Stimulated activated CD4-positive, alpha-beta T cell treated with anti-CD3 and anti-CD28 coated beads, Interleukin-2, amount 100 ng/mL, for 4 hours (primary cell): ENCODE measurements around the gene SEL1L3.
"Not testable (repeated sequence)": the region's sequence is repeated elsewhere in the genome, so short reads cannot be mapped to it uniquely, and the experiment has no call there.

Experiments used
- DNase-seq: peaks from one replicate; pipeline ENCODE4 v3.0.0-alpha.2; 2020; ENCODE audit warnings: low read depth

The SEL1L3 gene

DNA sequence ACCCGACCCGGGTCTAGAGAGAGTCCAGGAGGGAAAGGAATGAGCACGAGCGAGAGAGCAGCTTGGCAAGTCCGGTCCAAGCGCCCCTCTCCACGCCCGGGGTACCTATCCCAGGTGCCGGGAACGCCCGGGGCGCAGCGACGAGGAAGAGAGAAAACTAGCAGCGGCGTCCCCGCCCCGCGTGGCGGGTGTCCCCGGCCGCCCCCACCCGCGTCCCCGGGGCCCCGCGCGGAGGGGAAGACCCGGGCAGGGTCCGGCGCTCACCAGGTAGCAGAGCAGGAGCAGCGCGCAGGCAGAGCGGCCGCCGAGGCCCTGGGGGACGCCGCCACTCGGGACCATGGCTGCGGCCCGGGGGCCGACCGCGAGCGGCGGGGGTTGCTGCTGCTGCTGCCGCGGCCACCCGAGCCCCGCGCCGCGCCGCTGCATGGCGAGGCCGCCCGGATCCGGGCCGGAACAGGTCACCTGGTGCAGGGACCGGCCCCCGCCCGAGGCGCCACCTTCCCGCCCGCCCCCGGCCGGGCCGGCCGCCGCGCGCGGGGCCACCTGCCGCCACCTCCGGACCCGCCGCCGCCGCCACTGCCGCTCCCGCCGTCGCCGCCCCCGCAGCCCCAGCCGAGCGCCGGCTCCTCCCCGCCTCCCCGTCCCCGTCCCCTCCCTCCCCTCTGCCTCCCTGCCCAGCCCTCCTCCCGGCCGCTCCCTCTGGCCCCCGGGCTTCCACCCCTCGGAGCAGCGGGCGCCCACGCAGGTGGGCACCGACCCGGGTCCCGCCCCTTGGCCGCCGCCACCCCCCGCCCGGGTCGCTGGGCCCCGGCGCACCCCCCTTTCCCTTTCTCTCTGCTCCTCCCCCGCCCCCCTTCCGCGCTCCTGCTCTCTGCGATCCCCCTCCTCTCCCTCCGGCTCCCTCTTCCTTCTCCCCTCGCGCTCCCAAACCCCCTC, at the start of gene SEL1L3:
TSS of gene SEL1L3 (minus strand) at position 578 of the 936 bp plus-strand sequence. CDS start at position 426, 152 bp downstream.
- DNase-seq, result peak; percentile 47

DNA sequence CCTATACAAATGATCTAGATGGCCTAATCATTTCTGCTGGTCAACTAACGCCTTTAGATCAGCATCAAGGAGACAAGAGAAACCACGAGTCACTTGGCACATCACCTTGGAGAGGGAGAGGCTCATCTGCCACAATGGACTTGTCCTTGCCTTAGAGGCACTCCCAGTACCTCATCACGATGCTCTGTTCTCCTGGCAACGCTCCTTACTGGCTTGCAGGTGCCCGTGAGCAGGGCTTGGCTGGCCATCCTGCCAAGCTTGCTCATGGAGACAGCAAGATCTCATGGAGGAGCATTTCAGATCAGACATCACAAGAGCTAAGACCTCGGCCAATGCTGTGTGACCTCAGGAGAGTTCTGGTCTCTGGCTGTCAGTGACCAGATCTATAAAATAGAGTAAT, 48.6 kb upstream of the SEL1L3 start:
- no peak for DNase-seq

GRCh38 chr4:25908491-25908901, 45.7 kb upstream of the SEL1L3 start:
- no peak for DNase-seq

DNA sequence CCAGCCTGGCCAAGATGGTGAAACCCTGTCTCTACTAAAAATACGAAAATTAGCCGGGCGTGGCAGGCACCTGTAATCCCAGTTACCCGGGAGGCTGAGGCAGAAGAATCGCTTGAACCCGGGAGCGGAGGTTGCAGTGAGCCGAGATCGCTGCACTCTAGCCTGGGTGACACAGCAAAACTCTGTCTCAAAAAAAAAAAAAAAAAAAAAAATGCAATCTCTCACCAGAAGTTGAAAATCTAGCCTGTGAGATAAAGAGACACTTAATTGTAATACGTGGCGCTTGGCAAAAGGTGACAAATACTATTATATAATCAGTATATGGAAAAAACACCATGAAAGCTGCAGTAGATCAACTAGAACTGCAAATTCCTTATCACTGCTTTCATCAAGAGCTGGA, 43.3 kb upstream of the SEL1L3 start:
- not testable (repeated sequence) for DNase-seq

DNA sequence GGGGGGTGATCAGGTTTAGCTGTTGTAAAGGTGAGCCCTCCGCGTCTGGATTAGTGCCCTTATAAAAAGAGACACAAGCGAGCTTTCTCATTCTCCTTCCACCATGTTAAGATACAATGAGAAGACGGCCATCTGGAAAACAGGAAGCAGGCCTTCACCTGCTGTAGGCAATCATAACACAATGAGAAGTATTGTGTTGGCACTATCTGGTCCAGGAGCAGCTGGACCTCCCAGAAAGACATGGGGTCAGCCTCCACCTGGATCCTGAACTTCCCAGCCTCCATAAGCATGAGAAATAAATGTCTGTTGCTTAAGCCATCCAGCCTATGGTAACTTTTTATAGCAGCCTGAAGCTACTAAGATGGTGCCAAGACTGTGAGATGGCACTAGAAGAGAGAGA, 42.6 kb upstream of the SEL1L3 start:
- DNase-seq, result no peak

DNA sequence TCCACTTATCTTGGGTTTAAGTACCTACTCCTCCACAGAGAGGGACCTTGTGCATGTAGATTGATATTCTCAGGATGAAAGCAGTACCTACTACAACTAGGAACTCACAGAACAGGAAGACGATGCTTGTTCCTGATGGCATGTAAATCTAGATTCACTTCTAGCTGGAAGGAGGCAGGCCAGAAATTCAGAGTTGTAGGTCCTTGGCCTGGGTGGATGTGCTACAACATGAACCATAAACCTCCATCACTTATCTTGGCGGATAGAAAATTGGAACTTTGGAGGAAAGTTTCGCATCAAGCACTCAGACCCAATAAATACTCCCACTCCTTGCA, 41.9 kb upstream of the SEL1L3 start:
- no peak for DNase-seq

DNA sequence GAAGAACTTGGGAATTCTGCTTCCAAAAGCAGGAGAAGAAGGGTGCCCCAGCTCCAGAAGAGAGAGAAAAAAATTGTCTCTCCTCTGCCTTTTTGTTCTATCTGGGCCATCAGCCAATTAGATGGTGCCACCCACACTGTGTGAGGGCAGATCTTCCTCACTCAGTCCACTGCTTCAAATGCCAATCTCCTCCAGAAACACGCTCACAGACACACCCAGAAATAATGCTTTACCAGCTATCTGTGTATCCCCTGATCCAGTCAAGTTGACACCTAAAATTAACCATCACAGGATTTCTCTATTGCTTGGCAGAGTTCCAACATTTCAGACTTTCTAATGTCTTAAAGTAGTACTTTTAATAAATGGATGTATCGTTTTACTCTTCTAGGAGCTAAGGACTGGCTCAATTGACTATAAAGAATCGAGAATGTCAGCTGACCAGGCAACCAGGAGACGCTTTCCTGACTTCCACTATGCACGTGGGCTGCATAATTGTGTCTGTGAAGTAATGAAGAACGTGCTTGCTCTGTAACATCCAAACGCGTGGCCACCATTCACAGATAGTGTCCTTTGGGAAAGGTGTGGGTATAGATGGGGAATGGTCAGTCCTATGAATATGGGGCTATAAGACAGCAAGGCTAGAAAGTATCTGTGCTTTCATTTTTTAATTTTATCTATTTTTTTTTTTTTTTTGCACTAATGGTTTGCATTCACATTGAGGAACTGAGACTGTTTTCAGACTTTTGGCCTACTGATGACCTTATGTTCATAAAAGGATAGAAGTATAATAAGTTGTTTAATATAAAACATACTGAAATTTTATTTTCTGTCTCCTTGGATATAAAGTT, 41.3 kb upstream of the SEL1L3 start:
- DNase-seq, result no peak

- DNase-seq, result no peak
These were observed 38.2 kb upstream of the SEL1L3 start for GRCh38 chr4:25901030-25901430.

DNA sequence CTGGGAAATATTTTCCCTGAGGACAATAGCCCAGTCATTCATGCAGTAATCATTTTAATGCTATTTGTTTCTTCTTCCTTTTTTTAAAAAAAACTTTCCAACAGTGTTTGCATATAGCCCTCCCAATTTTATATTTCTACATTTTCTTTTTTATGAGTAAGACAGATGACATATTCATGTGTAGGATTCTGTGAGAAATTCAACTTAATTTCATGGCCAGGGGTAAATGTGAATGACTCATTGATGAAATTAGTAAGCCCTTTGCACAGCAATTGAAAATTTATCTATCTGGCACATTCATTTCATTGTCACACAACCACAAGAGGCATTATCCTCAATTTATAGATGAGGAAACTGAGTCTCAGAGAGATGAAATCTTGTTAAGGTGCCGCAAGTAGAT, 37.5 kb upstream of the SEL1L3 start:
- DNase-seq, result no peak

DNA sequence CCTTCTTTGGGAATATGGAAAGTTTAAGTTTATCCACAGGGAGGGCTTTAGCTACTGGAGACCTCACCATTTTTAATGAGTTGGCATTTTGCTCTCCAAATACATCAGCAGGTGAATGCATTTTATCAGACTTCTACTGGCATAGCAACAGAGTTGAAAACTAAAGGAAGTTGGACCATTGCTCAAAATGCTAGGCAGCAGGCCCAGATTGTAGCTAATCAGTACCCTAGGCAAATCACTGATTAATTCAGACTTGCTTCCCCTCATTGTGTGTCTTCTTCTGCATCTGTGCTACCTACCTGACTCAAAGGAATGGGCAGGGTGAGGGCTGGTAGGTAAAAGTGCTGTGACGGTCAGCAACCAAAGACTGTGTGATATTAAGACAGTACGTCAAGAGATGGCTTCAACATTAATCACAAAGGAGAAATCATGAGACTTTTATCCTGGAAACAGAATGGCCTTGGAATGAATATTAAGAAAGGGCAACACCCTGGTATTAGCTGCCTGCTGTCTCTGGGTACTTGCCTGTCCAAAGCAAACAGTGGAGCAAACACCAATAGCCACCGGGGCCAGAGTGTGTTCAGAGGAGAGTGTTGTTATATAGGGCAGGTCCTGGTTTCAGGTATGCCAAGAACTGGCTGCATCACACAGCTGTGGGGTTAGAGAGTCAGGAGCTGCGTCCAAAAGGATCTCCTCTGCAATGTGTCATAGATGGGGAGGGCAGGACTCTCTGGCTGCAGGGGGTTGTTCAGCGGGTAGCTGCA, 34.2 kb upstream of the SEL1L3 start:
- DNase-seq, result no peak

DNA sequence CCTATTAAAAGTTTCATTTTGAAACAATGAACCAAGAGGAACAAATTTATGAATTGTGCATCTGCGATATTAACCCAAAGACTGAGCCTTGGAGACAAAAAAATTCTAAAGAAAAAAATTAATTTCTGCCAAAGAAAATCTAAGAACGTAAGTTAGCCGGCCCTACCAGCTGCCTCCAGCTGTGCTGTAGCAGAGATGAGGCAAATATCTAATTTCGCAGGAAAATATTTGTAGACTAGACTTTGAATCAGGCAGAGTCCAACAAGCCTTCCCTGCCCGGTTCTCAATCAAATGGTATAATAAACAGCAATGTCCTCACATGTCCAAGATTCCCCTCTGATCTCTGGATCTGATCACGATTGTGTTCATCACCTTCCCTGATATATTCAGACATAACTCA, 30.0 kb upstream of the SEL1L3 start:
- DNase-seq, result no peak

DNA sequence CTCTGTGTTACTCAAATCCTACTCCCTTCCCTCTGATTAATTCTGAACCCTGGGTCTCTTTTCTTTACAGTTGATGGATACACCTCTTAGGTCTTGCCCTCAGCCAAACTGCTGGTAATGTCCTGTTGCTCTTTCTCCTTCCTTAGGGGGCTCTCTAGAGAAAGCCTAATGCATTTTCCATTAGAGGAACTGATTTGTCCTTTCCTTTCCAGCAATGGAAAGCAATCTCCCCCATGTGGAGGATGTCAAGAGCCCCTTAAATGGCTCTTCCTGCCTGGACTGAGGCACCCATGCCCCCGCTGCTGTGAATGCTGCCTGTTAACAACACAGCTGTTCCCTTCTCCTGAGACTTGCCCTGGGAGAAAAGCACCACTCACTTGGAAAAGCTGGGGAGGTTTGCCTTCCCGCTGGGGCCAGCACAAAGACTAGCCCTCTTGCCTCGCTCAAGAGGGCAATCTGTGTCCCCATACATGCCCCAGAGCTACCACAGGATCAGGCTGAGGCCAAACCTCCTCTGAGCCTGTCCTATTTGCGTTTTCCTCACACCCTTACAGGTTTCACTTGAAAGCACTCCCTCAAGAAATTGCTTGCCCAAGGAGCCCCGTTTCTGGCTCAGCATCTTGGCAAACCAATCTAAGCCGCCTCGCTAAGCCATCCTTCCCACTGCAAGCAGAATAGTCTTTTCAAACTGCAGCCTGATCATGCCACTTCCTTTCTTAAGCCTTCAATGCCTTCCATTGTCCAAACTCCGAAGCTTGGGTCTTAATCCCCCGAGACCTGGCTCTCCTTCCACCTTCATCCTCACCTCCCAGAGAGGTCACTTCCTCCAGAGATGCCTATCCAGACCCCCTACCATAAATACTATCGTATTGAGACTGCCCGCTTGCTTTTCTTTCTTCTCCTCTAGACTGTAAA, 28.0 kb upstream of the SEL1L3 start:
- no peak for DNase-seq

GRCh38 chr4:25889589-25890503, 27.1 kb upstream of the SEL1L3 start:
- DNase-seq, result no peak

GRCh38 chr4:25888781-25889180, 26.0 kb upstream of the SEL1L3 start:
- DNase-seq, result no peak

DNA sequence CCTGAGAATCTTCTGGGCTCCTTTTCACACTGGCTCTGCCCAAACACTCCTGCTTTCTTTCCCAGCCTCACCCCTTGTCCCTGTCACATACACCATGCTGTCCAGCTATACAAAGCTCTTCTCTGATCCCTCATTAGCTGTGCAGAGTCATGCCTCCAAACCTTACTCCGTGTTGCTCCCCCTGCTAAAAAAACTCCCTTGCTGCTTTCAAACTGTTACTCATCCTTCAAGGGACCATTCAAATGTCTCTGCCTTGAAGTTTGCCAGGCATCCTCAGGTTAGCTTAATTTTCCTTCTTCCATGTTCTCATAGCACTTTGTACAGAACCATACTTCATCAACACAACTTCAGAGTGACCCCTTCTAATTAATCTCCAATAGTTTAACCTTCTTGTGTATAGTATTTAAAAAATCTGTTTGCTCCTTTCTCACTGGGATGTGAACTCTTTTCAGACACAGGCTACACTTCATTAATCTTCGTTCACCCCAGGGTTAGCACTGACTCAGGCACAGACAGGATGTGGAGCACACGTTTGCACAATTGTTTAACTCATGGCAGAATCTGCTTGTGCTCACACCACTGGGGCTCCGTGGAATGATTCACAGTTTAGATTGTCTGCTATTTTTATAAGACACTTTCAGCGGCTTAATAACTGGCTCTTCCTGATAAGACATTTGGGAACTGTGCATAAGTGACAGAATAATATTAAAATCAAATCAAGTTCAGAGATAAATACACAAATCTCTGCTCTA, 21.4 kb upstream of the SEL1L3 start:
- no peak for DNase-seq

- no peak for DNase-seq
These were observed 20.8 kb upstream of the SEL1L3 start for GRCh38 chr4:25883565-25883964.

DNA sequence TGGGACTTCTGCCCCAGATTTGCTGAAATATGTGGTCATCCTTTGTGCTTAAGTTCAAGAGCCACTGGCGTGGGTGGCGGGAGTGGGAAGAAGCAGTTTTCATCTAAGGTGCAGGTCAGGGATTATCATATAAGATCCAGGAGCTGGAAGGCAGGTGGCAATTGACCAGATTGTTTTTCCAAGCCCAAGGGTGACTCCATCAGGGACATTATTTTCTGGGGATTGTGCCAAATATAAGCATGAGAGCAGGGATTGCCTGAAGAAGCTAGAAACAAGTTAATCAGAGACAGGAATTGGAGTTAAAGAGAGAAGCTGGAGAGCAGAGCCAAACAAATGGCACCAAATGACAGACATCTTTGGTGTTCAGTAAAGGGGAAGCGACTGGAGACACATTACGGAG, 19.4 kb upstream of the SEL1L3 start:
- DNase-seq, result no peak

DNA sequence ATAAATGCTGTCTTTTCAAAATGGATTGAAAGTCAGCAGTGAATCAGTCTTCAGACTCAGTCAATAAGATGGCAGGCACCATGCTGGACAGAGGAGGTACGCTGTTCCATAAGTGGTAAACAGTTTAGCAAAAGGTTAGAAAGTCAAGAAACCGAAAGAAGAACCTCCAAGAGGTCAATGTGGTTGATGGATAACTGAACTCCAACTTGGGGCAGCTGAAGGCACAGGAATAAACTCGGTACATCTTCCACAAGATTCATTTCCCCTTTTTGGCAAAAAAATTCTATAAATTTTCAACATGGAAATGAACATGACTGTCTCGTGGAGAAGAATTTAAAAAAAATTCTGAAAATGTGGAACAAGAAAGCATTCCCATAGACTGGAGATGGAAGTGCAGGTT, 18.4 kb upstream of the SEL1L3 start:
- no peak for DNase-seq

- DNase-seq, result no peak
These were observed 17.3 kb upstream of the SEL1L3 start for GRCh38 chr4:25879991-25880651.
